HG03196 (cell line): Measurements from ENCODE around the gene GNA12.

Experiments used
- ATAC-seq: cut with Tn5 transposase; IDR thresholded peaks from one replicate; pipeline ENCODE4 v1.9.1; 2021; ENCODE audit not compliant: unreplicated experiment

GNA12 gene

DNA sequence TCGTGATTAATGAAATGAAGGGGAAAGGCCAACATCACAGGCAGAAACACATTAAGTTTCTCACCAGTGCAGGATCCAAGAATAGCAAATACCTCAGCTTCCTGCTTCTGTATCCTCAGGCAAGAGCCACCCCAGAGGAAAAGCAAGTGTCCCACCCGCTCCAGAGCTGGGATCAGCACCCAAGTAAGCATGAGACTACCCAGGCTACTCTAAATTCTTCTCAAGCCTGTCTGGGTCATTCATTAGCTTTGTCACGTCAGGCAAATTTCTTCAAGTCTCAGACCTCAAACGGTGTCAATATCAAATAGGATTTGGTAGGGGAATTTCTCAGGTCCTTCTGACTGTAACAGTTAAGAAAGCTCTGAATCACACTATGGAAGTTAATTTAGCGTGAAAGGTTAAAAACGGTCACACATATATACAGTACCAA lies 59.0 kb downstream of the GNA12 start:
- peak; percentile 68 for ATAC-seq

DNA sequence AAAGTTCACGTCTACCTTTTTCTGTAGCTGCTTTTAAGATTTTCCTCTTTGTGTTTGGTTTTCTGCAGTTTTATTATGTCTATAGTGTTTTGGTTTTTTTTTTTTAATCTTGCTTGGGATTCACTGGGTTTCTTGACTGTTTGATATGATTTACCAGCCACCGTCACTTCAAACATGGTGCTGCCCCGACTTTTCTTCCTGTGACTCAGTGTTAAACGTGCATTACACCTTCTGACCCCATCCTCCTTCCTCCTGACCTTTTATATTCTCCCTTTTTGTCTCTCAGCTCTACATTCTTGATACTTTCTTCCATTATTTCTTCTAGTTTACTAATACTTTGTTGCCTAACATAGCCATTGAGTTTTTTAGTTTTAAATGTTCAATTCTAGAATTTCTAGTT lies 61.5 kb downstream of the GNA12 start:
- no peak for ATAC-seq

DNA sequence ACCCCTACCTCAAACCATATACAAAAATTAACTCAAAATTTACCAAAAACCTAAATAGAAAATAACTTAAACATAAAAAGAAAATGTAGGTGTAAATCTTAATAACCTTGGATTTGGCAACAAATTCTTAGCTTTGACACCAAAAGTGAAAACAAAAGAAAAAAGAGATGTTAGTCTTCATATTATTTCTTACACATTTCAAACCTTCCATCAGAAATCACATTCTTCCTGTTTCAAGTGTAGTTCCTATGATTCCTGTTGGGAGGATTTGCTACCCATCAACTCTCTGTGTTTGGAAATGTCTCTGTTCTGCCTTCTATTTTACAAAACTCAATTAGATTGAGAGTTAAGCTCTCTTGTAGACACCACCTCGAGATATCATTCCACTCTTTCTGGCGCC lies 62.0 kb downstream of the GNA12 start:
- ATAC-seq: no peak

DNA sequence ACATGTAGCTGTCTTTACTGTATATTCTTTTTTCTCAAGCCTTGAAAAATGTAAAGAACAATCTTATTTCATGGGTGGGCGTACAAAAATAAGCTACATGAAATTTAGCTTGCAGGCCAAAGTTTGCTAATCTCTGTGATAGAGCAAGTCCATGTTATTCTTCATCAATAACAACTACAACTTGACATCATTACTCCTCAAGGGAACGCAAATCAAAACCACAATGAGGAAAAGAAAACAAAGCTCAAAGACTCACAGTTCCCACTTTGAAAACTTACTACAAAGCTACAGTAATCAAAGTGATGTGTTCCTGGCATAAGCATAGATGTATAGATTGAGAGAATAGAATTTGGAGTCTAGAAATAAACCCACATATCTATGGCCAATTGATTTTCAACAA lies 62.5 kb downstream of the GNA12 start:
- ATAC-seq: no peak

DNA sequence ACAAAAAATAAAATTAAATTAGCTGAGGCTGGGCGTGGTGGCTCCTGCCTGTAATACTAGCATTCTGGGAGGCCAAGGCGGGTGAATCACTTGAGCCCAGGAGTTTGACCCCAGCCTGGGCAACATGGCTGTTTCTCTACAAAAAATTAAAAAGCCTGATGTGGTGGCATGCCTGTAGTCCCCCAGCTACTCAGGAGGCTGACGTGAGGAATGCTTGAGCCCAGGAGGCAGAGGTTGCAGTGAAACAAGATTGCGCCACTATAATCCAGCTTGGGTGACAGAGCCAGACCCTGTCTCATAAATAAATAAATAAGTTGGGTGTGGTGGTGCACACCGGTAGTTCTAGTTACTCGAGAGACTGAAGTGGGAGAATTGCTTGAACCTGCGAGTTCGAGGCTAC lies 65.1 kb downstream of the GNA12 start:
- ATAC-seq: no peak

DNA sequence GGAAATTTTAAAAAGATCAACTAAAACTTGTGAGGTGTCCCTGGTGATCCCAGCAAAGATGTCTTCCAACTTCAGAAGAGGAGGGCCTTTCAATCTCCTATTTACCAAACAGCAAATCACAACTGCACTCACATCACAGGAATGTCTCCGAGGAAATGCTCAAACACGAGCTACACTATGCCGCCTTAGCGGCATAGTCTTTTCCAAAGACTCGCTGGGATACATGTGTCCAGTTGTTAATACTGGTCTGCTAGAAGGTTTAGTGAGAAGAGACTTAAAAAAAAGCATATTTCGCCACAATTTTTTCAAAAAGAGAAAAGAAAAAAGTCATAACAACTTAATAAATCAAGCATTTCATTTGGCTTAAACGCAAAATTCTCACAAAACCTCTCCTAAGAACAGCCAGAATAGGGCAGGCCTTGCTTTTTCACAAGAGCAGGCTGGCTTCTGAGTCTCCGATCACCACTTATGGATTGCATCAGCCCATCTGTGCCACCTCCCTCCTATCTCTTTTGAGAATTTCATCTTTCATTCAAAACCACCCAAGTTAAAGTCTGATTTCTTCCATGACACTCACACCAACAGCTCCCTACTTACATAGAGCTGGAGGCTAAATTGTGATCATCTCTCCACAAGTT lies 66.1 kb downstream of the GNA12 start:
- ATAC-seq: no peak

DNA sequence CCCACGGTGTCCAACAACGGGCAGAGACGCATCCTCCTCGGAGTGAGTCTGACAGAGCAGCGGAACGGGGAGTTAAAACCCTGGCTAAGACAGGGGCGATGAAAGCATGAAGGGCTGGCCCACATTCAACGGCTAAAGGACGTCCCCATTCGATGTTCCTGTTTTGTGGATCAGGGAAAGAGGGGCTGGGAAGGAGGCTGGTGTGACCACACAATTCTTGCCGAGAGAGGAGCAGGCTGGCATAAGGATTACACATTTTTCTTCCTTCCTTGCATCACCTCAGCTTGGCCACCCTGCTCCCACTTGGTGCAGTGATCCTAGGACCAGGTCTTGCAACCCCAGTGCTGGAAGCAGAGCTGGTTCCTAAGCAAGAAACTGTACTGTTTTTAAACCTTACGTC lies 67.7 kb downstream of the GNA12 start:
- ATAC-seq: no peak

DNA sequence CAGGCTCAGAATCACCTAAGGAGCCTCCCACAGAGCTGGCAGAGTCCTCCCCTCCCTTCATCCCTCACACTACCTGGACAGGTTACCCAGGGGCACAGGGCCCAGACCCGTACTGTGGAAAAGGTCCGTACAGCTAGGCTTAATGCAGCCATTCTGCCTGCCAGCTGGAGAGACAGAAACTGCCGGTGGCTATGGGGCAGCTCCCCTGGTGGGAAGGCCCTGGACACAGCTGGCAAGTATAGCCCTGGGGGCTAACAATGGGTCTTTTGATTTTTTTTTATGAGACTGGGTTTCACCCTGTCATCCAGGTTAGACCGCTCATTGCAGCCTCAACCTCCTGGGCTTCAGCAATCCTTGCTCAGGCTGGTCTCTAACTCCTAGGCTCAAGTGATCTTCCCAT lies 68.3 kb downstream of the GNA12 start:
- ATAC-seq: no peak

DNA sequence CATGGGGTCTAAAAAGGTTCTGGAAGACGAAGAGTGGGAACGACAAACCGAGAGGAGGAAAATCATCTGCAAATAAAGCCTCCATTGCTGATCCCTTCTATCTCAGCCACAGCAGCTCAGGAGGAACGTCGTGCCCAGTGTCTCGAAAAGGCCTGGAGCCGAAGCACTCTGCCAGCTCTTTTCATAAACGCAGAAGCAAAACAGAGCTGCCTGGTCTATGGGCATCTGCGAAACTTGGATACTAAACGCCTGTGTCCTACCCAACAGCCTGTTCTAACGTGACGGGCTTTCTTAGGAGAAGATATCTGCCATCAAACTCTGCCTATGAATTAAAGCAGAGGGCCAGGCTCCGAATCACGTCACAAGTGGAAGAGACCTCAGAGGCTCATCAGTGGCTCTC lies 68.7 kb downstream of the GNA12 start:
- no peak for ATAC-seq

DNA sequence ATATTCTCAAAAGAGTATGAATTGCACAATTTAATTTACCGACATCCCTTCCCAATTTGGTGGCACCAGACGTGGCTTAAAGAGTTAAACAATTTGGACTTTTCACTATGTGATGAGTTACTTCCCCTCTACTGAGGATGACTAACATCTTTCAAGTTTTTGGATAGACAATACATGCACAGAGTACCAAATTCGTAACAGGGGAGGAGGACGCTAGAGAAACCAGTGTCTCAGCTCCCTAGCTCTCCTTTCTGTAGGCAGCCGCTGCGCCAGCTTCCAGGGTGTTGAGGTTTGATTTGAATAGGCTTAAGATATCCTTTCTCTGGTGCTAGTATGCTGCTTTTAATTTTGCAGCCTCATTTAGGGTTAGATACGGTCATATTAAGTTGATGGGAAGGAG lies 69.2 kb downstream of the GNA12 start:
- no peak for ATAC-seq

DNA sequence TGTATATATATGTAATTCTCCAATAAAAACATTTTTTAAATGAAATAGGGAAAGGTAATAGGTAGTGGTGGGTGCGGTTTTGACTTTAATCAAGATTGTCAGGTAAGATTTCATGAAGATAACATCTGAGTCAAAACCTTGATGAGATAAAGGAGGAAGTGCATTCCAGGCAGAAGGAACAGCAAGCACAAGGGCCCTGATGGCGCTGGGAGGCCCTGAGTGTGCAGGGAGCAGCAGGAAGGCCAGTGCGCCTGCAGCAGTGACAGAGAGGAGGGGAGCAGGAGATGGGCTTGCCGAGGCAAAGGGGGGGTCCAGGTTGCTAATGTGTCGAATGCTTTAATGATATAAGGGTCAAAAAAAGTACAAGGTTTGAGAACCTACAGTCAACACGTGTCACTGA lies 69.8 kb downstream of the GNA12 start:
- ATAC-seq: no peak

DNA sequence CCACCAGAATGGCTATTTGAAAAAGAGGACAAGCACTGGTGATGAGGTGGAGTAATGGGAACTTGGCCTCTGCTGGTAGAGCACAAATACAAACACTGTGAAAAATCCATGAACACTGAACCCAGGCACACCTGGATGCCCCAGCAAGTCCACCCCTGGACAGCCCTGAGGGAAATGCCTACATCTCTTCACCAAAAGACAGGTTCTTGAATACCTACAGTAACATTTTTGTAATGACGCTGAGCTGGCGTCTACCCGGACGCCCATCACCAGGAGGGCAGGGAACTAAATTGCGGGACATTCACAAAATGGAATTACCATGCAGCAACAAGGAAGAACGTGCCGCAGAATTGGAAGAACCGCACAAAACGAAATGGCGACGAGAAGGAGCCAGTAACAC lies 70.5 kb downstream of the GNA12 start:
- no peak for ATAC-seq

DNA sequence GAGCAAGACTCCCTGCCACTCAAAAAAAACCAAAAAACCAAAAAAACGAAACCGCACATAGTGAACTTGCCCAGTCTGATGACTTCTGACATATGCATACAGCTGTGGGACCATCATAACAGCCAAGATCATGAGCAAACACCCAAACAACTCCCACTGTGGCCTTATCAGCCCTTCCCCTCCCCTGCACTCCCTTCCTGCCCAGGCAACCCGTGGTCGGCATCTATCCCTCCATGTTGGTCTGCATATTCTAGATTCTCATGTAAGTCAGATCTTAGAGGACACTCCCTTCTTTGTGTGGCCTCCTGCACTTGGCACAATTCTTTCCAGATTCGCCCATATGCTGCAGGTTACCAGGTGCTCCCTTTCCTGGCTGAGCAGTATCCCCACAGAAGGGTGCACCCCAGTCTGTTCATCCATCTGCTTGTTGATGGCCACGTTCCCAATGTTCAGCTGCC lies 72.8 kb downstream of the GNA12 start:
- no peak for ATAC-seq

DNA sequence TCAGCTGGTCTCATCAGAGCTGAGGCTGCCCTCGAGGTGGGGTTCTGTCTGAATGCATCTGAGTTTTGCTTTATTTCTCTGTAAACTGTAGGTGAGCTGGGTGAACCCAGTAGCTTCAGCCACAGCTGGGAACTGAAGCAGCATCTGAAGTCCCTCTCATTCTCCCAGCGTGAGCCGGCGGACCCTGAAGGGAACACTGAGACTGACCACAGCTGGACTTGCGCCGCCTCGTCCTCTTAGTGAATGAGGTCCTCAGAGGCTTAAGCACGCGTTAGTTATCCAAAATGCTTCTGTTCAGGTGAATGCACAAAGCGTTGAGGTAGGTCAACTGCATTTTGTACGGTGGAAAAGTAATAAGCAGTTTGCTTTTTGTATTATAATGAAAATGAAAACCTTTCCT lies 79.5 kb downstream of the GNA12 start:
- no peak for ATAC-seq

DNA sequence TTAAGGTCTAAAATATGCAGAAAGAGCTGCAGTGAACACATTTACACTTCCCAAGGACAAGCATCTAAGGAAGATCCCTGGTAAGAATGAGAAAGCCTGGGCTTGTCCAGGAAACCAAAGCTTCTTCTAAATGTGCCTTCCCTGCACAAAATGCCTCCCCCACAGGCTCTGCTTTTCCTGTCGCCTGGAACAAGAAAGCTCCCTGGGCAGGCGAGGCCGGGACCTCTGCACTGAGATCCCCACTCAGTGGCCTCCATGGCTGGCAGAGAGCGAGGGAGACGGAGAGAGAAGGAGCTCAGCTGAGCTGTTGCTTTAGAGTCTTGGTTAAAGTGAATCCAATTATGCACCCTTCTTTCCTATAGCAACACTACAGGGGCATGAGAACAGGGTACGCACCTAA lies 80.5 kb downstream of the GNA12 start:
- ATAC-seq: no peak

DNA sequence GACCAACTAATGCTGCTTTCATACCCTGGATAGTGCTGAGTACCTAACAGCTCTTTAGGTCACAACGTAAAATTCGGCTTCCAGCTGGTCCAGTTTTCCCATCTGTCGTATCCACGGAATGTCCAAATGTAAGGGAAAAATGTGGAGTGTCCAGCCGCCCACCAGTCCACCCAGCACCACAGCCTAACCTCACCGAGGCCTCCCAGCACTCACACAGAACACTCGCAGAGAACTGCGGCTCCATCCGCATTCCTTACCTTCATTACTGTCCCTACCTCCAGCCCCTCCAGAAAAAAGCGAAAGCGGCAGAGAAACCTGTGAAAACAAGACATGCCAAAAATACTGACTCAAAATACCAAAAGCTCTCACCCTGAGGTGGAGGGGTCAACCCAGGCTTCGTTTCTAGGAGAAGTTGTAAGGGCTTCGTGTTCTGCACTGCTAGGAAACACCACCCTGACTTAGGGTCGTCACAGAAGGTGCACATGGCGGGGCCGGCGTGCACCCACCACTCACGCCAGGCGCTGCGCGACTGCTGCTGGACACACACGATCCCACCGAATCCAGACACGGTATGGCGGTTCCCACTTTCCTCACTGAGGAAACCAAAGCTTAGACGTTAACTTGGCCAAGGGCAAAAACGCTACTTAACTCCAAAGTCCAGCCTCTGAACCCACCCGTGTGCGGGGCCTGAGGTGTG lies 82.2 kb downstream of the GNA12 start:
- no peak for ATAC-seq

DNA sequence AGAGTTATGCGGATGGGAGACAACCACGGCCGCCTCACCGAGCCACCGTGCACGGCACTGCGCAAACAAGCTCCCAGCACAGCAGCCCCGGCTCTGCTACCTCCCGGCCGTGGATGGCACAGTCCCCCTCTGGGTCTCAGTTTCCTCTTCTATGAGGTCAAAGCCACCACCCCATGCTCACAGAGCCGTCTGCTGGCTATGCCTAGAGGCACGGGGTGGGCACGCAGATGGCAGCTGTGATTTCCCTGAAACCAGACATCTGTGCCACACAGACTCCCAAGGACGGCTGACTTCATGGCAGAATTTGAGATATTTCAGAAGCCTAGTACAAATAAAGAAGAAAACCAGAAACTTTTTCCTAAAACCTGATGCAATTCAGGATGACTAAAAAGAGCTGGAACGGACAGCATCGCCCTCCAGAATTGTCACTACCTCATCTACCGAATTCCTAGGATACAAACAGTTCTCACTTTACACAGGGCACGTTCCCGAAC lies 82.9 kb downstream of the GNA12 start:
- no peak for ATAC-seq

DNA sequence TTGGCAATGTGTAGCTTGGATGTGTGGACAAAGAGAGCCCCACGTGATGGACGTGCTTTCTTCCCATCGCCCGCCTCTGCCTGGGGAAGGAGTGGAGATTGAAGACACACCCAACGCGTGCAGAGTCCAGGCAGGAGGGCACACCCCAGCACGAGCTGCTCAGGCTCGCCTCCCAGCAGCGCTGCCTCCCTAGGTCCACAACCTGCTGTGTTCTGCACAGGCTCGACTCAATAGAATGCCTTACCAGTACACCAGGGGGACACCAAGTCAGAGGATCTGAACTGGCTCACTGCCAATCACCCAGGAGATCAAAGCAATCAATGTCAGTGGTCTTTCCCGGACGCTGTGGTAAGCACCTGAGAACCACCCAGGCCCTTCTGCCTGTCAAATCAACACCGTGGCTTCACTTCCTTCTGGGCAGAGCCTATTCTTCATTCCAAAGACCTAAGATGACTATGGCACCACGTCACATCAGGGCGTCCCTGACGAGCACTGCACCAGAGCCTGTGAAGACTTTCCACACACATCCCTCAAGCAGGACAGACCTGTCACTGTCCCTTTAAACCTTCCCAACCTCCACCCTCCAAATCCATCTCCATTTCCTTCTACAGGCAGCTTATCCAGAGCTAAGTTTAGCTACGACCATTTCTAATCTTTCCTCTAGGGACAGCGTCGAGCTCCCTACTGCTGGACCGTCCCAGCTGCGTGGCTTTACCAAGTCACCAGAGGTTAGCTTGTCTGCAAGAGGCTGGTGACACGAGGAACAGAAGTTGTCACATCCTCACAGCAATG lies 83.8 kb downstream of the GNA12 start:
- no peak for ATAC-seq

DNA sequence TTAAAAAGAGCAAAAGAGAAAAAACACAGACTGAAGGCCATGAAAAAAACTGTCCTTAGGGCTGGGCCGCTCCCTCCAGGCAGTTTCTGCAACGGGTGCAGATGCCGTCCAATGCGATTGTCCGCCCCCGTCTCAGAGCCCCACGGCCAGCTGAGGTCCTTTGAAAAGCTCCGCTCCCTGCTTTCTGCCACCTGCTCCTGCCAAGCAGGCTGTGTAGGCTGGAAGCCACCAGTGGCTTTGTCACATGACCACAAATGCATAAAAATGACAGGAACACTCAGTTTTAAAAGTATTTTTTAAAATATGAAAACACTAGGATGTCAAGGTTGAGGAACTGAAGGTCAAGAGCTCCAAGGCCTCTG lies 84.4 kb downstream of the GNA12 start:
- no peak for ATAC-seq

DNA sequence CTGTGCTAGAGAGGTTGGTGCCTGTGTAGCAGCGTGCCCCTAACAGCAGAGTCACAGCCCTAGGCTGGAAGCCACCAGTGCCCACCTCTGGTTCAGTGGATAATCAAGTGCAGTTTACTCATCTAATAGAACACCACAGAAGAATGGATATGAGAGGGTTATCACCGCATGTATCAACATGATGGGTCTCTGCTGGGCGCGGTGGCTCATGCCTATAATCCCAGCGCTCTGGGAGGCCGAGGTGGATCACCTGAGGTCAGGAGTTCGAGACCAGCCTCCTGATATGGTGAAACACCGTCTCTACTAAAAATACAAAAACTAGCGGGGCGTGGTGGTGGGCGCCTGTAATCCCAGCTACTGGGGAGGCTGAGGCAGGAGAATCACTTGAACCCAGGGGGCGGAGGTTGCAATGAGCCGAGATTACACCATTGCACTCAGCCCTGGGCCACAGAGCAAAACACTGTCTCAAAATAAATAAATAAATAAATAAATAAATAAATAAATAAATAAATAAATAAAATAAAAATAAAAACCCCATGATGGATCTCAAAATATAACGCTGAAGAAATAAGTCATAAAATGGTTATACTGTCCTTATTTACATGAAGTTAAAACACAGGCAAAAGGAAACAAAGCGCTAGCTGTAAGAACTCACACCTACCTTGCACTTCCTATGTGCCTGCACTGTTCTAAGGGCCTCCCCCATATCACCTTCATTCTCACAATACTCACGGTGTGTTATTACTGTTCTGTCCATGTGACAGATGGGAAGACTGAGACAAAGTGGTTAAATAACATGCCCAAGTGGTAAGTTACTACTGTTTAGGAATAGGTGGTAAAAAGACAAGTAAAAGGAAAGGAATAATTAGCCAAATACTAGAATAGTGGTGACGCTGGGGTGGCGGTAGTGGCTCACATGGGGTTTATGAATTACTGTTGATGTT lies 85.2 kb downstream of the GNA12 start:
- no peak for ATAC-seq
